Measurements from ENCODE around the gene APOBR. TPM values are rescaled to one million over a fixed set of nuclear protein-coding genes. Genes with fewer than 3 reads are reported as not detected.
"Not testable (repeated sequence)": the region's sequence is repeated elsewhere in the genome, so short reads cannot be mapped to it uniquely, and the experiment has no call there.

APOBR gene
- total and polyA plus RNA-seq, 5 donors: 0.37 to 1.0 (median 0.82) TPM

DNA sequence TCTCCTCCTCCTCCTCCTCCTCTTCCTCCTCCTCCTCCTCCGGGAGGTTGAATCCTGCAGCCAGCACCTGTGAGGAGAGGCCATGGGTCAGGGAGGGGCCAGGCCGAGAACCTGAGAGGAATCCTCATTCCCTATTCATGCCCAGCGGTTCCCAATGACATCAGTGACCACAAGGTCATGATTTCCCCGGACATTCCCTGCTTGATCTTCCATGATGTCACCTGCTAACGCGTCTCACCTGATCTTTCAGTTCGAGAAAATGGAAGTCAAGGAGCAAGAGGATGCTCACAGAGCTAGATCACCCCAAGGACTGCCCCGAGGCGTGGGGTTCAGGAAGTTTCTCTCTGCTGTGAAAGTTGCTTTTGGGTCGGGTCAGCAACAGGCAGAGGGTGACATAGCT is 5.4 kb downstream of the APOBR start:
- no peak overlapping the region for H3K4me3 ChIP-seq (ENCODE audit: low read length)
- ATAC-seq: no peak
- no peak overlapping the region for H3K27ac ChIP-seq (ENCODE audit: low read length)
- no peak for DNase-seq
- 72% methylated on average over 10 of the region's 10 CpGs for WGBS
- H3K27me3 ChIP-seq (ENCODE audit: control insufficient read depth, insufficient read depth): no peaks in the 10 kb centered on the region
- intact Hi-C loops (cut with DNase I): loop anchor here in 1 of 4 donors (10.0 kb wide), 1 partner anchor 115 kb away; the partner anchor contains the start of gene SULT1A1
- no peaks in the 10 kb centered on the region for H3K4me1 ChIP-seq (ENCODE audit: control insufficient read depth, insufficient read depth, low read length)
- no peaks in the 10 kb centered on the region for H3K9me3 ChIP-seq (ENCODE audit: control insufficient read depth, low read length)

DNA sequence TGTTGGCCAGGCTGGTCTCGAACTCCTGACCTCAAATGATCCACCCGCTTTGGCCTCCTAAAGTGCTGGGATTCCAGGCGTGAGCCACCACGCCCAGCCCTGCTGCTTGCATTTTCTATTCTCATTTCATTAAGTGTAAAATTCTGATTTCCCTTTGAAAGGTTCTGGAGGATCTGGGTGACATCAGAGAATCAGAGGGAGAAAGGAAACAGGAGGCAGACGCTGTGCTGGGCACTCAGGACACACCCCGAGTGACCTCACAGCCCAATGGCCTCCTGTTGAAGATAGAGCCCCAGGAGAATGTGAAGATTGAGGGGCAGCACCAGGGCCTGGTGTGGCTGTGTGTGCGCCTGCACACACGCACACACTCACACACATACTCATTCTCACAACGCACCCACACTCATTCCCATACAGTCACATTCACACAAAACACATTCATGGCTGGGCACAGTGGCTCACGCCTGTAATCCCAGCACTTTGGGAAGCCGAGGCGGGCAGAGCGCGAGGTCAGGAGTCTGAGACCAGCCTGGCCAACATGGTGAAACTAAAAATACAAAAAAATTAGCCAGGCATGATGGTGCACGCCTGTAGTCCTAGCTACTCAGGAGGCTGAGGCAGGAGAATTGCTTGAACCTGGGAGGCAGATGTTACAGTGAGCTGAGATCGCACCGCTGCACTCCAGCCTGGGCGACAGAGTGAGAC is 6.2 kb downstream of the APOBR start:
- H3K27me3 ChIP-seq (ENCODE audit: control insufficient read depth, insufficient read depth); H3K4me3 ChIP-seq (ENCODE audit: low read length); H3K4me1 ChIP-seq (ENCODE audit: control insufficient read depth, insufficient read depth, low read length); H3K9me3 ChIP-seq (ENCODE audit: control insufficient read depth, low read length); H3K27ac ChIP-seq (ENCODE audit: low read length); ATAC-seq; intact Hi-C loops (cut with DNase I): not testable (repeated sequence)
- DNase-seq: peak in 1 of 3 donors; percentile 6
- 78% methylated on average over 18 of the region's 18 CpGs for WGBS

DNA sequence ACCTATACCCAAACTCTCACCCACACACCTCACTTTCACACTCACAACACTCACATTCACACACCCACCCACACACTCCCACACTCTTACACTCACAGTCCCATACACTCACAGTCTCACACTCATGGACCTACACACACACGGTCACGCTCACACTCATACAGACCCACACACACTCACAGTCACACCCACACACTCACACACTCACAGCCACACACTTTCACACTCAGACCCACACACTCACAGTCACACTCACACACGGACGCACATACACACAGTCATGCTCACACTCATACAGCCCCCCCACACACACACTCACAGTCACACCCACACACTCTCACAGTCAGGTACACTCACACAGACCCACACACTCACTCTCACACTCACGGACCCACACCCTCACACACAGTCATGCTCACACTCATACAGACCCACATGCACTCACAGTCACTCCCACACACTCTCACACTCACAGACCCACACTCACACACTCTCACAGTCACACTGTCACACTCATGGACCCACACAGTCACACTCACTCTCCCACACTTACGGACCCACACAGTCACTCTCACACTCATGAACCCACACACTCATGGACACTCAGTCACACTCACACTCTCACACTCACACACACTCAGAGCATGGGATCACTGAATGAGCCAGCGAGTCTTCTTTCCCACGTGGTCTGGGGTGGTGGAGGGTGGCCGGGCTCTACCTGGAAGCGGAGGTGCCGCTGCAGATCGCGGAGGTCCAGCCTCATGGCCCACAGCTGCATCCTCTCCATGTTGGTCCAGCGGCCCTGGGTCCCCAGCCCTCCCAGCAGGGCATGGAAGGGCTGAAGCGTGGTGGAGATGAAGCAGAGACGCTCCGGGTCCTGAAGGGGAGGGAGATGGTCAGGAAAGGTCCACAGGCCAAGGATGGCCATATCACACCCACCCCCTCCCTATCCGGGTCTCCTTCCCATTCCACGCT is 7.1 kb downstream of the APOBR start:
- WGBS: 82% methylated on average over 19 of the region's 19 CpGs
- no peaks in the 10 kb centered on the region for H3K27me3 ChIP-seq (ENCODE audit: control insufficient read depth, insufficient read depth)
- DNase-seq (no peak), ATAC-seq (no peak)
- no peaks in the 10 kb centered on the region for H3K9me3 ChIP-seq (ENCODE audit: control insufficient read depth, low read length)
- H3K27ac ChIP-seq (ENCODE audit: low read length): no peak overlapping the region
- no peaks in the 10 kb centered on the region for H3K4me1 ChIP-seq (ENCODE audit: control insufficient read depth, insufficient read depth, low read length)
- intact Hi-C loops (cut with DNase I): no loop called here
- no peak overlapping the region for H3K4me3 ChIP-seq (ENCODE audit: low read length)

DNA sequence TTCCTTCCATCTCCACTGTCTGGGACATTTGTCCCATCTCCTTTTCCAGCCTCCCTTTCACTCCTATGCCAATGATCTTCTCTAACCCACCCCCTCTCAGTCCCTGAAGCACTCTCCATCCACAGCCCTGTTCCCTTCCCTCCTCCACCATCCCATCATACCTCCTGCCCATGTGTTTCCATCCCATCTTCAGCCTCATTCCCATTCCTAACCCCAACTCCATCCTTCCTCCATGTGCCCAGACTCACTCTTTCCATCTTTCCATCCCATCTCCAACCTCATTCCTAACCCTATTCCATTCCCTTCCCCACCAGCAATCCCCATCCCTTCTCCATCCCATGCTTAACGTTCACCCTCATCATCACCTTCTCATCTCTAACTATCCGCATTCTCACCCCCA is 7.8 kb downstream of the APOBR start:
- H3K4me3 ChIP-seq (ENCODE audit: low read length): no peak overlapping the region
- DNase-seq: no peak
- WGBS: 63% methylated on average over 2 of the region's 2 CpGs
- no peaks in the 10 kb centered on the region for H3K27me3 ChIP-seq (ENCODE audit: control insufficient read depth, insufficient read depth)
- intact Hi-C loops (cut with DNase I): no loop called here
- H3K9me3 ChIP-seq (ENCODE audit: control insufficient read depth, low read length): no peaks in the 10 kb centered on the region
- no peak for ATAC-seq
- H3K27ac ChIP-seq (ENCODE audit: low read length): no peak overlapping the region
- H3K4me1 ChIP-seq (ENCODE audit: control insufficient read depth, insufficient read depth, low read length): no peaks in the 10 kb centered on the region

DNA sequence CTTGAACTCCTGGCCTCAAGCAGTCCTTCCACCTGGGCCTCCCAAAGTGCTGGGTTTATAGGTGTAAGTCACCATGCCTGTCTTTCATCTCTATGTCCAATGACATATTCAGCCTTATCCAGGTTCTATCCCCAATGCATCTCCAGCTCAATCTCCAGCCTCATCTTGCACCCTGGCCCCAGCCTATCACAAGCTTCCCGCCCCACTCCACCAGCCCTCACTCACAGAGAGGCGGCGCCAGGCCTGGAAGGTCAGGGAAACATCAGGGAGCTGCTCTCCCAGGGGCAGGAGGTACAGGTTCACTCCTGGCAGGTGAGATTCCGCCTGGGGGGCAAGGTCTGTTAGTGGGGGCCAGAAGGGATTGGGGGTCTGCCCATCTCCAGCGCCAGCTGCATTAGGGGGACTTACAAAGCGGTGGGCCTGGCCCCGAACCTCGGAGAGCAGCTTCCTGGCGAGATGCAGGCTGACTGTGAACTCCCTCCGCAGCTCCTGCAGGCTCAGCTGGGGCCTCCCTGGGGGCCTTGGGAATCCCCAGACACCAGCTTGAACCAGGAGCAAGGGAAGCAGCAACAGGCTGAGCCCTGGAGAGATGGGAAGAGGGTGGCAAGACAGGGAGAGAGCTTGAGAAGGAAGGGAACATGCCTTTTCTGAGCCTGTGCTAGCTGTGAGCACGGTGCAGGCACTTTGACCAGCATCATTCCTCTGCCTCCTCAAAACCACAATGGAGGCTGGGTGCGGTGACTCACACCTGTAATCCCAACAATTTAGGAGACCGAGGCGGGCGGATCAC is 9.2 kb downstream of the APOBR start:
- Histone ChIP-seq H3K9me3 (ENCODE audit: control insufficient read depth, low read length) (no peaks in the 10 kb centered on the region), H3K4me1 (ENCODE audit: control insufficient read depth, insufficient read depth, low read length) (no peaks in the 10 kb centered on the region), H3K27ac (ENCODE audit: low read length) (no peak overlapping the region), H3K4me3 (ENCODE audit: low read length) (no peak overlapping the region), H3K27me3 (ENCODE audit: control insufficient read depth, insufficient read depth) (no peaks in the 10 kb centered on the region)
- intact Hi-C loops (cut with DNase I): no loop called here
- no peak for ATAC-seq
- no peak for DNase-seq
- 81% methylated on average over 15 of the region's 15 CpGs for WGBS

DNA sequence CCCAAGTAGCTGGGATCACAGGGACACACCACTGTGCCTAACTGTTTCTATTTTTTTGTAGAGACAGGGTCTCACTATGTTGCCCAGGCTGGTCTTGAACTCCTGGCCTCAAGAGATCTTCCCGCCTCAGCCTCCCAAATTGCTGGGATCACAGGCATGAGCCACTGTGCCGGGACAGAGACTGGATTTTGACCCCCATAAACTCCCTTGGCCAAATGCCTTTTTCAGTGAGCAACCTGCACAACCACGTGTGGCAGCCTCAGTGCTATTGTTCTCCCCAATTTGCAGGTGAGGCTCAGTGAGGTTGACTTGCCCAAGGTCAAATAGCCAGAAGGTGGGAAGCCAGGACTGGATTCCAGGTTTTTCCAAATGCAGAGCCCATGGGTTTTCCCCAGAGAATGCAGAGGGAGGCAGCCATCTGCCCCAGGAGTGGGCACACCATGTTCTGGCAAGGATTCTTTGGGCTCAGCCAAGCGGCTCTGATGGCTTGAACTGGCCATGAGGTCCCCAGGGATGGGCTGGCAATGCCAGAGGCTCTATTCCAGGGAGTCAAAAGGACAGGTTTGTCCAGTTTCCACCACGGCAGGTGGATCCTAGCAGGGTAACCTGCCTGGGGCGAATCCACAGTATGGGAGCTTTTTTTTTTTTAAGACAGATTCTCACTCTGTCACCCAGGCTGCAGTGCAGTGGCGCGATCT is 10.4 kb downstream of the APOBR start:
- Histone ChIP-seq H3K4me3 (ENCODE audit: low read length) (no peak overlapping the region), H3K27me3 (ENCODE audit: control insufficient read depth, insufficient read depth) (no peaks in the 10 kb centered on the region), H3K27ac (ENCODE audit: low read length) (no peak overlapping the region), H3K9me3 (ENCODE audit: control insufficient read depth, low read length) (no peaks in the 10 kb centered on the region), H3K4me1 (ENCODE audit: control insufficient read depth, insufficient read depth, low read length) (no peaks in the 10 kb centered on the region)
- intact Hi-C loops (cut with DNase I): no loop called here
- ATAC-seq (no peak), DNase-seq (peak in 1 of 3 donors; percentile 5)
- WGBS: 78% methylated on average over 8 of the region's 8 CpGs

DNA sequence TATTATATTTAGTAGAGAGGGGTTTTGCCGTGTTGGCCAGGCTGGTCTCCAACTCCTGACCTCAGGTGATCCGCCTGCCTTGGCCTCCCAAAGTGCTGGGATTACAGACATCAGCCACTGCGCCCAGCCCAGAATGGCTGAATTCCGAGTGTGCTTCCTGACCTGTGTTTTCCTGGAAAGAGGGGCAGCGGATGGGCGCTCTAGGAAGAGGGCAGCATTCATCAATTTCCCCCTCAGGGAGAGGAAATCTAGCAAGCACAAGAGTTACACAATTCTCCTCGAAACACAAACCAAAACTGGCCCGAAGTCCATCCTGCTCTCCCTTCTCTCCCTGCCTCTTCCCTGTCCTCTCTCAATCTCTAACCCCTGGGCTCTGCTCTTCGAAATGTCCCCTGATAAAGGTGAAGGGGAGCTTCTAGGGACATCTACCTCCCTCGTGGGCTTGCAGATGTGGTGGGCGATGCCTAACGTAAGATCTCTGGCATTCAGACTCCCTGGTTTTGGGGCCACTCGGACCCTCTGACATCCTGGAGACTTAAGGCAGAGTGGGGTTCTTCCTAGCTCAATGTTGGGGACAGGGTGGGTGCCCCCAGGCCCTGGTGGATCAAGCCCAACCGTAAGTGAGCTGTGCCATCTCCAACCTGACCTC is 11.2 kb downstream of the APOBR start:
- Histone ChIP-seq H3K27ac (ENCODE audit: low read length) (no peak overlapping the region), H3K9me3 (ENCODE audit: control insufficient read depth, low read length) (no peaks in the 10 kb centered on the region), H3K27me3 (ENCODE audit: control insufficient read depth, insufficient read depth) (no peaks in the 10 kb centered on the region), H3K4me1 (ENCODE audit: control insufficient read depth, insufficient read depth, low read length) (no peaks in the 10 kb centered on the region), H3K4me3 (ENCODE audit: low read length) (no peak overlapping the region)
- DNase-seq (peak in 1 of 3 donors; percentile 38), ATAC-seq (no peak)
- WGBS: 61% methylated on average over 14 of the region's 14 CpGs
- intact Hi-C loops (cut with DNase I): no loop called here

GRCh38 chr16:28511031-28511430 is 16.6 kb downstream of the APOBR start:
- 86% methylated on average over 3 of the region's 3 CpGs for WGBS
- intact Hi-C loops (cut with DNase I): no loop called here
- Histone ChIP-seq H3K27me3 (ENCODE audit: control insufficient read depth, insufficient read depth) (no peaks in the 10 kb centered on the region), H3K9me3 (ENCODE audit: control insufficient read depth, low read length) (no peaks in the 10 kb centered on the region), H3K27ac (ENCODE audit: low read length) (no peak overlapping the region), H3K4me1 (ENCODE audit: control insufficient read depth, insufficient read depth, low read length) (no peaks in the 10 kb centered on the region), H3K4me3 (ENCODE audit: low read length) (no peak overlapping the region)
- DNase-seq: no peak
- ATAC-seq: no peak

DNA sequence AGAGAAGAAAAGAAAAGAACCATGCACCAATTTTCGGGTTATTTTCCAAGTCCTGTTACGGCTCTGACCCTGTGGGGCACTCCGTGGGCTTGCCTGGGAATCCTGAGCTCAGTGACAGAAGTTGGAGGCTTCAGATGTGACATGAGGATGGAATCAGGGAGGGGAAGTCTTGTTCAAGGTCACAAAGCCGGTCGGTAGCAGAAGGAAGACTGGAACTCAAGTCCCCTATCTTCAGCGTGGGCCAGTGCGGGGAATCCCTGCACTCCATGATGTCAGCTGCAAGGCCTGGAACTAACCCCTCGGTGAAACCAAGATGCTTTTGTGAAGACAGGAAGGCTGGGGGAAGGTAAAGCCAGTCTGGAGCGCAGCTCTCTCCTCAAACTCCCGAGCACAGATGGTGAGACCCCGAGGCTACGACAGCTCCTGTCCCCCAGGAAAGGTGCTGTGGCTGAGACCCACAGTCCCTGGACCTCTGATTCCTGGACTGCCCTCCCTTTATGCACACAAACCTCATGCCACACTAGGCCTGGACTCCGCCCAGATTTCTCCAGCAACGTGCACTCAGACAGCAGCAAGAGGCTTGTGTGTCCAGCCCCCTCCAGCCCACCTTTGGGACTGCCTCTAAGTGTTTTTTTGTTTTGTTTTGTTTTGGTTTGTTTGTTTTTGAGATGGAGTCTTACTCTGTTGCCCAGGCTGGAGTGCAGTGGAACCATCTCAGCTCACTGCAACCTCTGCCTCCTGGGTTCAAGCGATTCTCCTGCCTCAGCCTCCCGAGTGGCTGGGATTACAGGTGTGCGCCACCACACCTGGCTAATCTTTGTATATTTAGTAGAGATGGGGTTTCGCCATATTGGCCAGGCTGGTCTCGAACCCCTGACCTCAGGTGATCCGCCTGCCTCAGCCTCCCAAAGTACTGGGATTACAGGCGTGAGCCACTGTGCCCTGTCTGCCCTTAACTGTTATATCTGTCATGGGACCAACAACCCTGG is 17.7 kb downstream of the APOBR start:
- ATAC-seq (no peak), DNase-seq (no peak)
- intact Hi-C loops (cut with DNase I): no loop called here
- Histone ChIP-seq H3K27ac (ENCODE audit: low read length) (no peak overlapping the region), H3K4me1 (ENCODE audit: control insufficient read depth, insufficient read depth, low read length) (no peaks in the 10 kb centered on the region), H3K4me3 (ENCODE audit: low read length) (no peak overlapping the region), H3K9me3 (ENCODE audit: control insufficient read depth, low read length) (no peaks in the 10 kb centered on the region), H3K27me3 (ENCODE audit: control insufficient read depth, insufficient read depth) (no peaks in the 10 kb centered on the region)
- WGBS: 85% methylated on average over 21 of the region's 21 CpGs
